SHP77 treated with DMSO at 0.1 percent for 48 hours (cell line): ENCODE results near the gene CKMT1B.
"Not testable (repeated sequence)": the region's sequence is repeated elsewhere in the genome, so short reads cannot be mapped to it uniquely, and the experiment has no call there.

Experiments
- DNase-seq: peaks from one replicate; lab custom pipeline; 2025; lab: John Stamatoyannopoulos, UW

Gene CKMT1B

DNA sequence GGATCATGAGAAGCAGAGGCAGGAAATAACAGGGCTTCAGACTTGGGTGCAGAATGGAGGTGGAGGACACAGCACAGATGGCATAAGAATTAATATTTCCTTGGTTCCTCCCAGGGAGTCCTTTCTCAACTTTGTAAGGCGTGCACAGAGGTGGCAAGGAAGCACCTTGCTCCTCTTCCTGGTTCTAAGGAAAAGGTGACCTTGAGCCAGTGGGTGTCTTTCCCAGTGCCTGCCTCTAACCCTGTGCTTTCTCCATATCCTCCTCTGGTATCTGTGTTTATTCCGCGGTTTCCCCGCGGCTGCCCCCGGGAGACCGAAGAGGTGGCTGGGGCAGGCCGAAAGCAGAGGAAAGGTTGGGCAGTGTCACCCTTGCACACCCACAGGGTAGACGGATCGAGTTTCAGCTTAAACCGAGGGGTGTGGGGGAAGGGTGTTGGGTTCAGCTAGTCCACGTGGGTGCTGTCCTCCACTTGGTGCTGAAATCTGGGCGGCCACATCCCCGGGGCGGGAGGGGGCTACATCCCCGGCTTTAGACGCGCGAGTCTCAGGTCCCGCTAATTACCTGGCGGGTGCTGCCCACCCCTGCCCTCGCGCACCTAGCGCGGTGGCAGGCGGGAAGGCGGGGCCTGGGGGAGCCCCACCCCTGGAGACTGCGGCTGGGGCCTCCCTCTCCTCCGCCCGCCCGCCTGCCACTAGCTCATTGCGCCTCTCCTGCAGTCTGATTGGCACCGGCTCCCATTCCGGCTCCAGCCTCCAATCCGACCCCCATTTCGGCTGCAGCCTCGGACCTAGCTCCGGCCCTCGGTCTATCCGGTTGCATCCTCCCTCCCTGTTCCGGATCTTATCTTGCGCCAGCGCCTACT, at the start of gene CKMT1B:
TSS of gene CKMT1B (plus strand) at position 700 of the 863 bp plus-strand sequence. CDS start 192 bp downstream, outside the sequence.
- not testable (repeated sequence) for DNase-seq

DNA sequence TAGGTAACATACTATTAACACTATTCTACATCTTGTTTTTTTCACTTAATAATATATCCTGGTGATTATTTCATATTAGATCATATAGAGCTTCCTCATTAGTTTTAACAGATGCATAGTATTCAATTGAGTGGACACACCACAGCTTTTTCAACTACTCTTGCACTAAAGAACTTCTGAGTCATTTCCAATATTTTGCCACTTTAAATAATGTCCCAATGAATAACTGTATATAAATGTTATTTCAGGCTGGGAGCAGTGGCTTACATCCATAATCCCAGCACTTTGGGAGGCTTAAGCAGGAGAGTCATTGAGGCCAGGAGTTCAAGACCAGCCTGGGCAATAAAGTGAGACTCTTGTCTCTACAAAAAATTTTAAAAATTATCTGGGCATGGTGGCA, 49.6 kb upstream of the CKMT1B start:
- DNase-seq: no peak

DNA sequence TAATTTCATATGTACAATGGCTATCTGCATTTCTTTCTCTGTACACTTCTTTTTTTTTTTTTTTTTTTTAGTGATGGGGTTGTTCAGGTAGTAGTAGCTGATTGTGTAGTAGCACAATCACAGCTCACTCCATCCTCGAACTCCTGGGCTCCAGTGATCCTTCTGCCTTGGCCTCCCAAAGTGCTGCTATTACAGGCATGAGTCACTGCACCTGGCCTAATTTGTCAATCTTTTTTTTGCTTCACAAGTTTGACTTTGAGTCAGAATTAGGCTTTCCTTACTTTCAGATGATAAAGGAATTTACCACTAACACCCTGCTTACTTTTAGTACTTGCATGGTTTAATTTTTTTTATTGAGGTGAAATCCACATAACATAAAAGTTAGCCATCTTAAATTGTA, 48.4 kb upstream of the CKMT1B start:
- no peak for DNase-seq

DNA sequence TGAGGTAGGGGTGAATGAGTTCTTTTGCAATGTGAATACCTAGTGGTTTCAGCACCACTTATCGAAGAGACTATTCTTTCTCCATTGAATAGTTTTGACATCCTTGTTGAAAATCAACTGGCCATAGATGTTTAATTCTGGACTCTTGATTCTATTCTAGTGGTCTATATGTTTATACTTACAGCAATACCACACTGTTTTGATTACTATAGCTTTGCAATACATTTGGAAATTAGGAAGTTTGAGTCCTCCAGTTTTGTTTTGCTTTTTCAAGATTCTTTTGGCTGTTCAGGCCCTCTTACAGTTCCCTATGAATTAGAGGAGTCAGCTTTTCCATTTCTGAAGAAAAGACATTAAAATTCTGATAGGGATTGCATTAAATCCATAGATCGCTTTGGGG, 46.3 kb upstream of the CKMT1B start:
- no peak for DNase-seq

DNA sequence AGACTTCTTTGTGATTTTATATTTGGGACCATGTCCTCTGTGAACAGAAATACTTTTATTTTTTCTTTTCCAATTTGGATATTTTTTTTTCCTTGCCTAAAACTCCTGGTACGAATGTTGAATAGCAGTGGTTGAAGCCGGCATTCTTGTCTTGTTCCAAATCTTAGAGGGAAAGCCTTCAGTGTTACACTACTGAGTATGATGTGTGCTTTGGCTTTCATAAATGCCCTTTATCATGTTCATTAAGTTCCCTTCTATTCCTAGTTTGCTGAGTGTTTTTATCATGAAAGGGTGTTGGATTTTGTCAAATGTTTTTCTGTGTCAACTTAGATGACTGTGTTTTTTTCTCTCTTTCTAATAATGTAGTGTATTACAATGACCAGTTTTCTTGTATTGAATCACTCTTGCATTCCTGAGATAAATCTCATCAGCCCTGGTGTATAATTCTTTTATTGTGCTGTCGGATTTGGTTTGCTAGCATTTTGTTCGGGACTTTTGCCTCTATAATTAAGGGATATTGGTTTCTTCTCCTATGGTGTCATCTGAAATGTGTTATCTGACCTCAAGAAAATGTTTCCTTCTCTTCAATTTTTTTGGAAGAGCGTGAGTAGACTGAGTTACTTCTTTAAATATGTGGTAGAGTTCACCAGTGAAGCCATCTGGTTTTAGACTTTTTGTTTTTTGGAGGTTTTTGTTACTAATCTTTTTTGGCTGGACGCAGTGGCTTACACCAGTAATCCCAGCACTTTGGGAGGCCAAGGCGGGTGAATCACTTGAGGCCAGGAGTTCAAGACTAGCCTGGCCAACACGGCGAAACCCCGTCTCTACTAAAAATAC, 43.1 kb upstream of the CKMT1B start:
- DNase-seq: no peak

DNA sequence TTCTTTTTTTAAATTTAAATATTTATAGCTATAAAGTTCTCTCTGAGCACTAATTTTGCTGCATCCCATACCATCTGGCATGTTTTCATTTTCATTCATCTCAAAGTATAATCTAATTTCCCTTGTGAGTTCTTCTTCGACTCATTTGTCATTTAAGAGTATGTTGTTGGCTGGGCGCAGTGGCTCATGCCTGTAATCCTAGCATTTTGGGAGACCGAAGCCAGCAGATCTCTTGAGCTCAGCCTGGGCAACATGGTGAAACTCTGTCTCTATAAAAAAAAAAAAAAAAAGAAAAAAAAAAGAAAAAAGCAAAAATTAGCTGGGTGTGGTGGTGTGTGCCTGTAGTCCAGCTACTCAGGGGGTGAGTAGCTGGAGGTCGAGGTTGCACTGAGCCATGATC, 41.6 kb upstream of the CKMT1B start:
- DNase-seq: no peak

DNA sequence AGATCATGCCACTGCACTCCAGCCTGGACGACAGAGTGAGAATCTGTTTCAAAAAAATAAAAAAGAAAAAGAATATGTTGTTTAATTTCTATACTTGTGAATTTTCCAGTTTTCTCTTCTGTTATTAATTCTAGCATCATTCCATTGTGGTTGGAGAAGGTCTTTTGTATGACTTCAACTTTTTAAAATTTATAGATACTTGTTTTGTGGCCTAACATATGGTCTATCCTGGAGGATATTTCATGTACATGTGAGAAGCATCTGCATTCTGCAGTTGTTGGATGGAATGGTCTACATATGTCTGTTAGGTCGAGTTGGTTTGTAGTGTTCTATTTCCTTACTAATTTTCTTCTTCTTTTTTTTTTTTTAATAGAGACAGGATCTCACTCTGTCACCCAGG, 40.8 kb upstream of the CKMT1B start:
- no peak for DNase-seq

DNA sequence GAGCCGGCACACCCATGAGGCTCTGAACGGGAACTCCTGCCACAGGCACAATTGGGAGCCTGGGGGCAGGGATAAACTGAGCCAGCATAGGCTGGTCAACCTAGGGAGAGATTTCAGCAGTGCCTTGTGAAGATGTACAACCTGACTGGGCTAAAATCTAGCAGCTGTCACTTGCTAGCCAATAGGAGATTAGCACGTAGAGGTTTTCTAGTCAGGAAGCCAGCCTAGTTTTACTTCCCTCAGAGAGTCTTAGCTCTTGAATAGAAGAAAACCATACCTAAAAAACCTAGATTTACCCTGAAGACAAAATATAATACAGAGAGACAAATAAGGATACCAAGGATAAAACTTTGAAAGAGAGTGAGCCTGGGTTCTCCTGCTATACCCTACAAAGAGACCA, 31.1 kb upstream of the CKMT1B start:
- not testable (repeated sequence) for DNase-seq

DNA sequence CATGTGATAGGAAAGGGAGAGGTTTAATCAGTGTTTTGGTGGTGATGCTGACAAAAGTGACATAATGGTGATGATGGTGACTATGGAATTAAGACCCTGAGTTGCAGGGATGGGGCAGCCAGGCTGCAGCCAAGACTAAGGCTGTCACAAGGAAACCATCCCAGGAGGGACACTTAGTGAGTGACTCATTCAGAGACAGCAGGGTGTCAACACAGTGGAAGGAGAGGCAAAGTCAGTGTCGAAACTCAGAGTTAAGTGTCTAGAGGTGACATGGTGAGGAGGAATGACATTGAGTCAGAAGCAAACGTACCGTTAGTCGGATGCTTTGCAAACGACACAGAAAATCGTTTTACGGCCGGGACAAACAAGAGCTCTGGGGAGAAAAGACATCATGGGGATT, 30.0 kb upstream of the CKMT1B start:
- not testable (repeated sequence) for DNase-seq

DNA sequence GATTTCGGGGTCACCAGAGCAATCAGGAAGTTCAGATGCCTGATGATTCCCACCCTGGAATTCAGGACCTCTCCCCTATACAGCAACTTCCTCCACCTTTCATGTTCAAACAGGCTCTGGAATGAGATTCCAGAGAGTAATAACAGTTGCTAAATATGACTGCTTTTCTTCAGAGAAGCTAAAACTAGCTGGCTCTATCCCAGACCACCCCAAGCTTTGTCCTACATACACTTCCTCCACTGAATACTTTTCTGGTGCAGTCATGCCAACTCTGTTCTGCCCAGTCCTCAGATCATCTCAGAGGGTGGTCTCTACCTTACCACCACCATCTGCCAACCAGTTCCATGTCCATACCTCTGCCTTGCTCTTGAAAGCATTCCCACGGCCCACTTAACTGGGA, 27.2 kb upstream of the CKMT1B start:
- not testable (repeated sequence) for DNase-seq

DNA sequence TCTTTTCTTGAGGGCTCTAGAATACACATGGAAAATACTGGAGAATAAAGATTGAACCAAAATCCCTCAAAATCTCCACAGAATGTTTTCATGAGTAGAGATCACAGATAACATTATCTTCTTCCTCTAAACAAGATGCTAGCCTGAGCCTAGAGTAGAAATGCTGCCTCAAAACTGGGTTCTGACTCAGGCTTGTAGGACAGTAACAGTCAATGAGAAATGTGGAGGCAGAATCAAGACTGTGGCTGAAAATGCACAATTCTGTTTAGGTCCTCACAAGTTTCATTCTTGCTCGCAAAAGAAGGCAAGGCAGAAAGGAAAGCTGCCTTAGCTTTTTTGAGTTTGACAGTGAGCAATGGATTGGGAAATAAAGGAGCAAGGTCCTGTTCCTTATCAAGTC, 19.2 kb upstream of the CKMT1B start:
- not testable (repeated sequence) for DNase-seq

DNA sequence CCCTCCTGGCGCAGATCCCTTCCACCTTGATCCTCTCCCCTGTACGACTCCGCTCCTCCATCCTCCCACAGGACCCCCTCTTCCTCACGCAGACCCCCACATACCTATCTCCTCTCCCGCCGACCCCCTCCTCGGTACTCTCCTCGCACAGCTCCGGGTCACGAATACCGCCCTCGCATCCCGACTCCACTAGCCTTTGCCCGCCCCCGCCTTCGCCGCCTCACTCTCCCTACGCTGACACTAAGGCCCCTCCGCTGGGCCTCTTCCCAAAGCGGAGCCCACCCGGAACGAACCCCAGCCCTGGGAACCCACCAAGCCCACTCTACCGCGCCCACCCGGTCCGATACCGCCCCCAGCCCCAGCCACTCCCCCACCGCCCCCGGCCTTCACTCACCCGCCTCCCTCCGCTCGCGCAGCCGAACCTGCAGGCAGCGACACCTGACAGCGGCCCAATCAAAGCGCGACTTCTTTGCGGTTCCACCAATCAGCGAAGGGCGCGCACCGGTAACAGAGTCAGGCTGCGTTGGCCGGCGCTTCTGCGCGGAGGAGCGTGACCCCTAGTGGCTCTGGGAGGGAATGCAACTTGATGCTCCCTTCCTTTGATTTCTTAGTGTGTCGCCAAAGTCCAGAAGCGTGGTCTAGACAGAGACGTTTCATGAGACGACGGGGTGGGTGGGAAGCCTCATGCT, 3.9 kb upstream of the CKMT1B start, which contains the start of gene PPIP5K1:
TSS of gene PPIP5K1 (minus strand) at position 431 of the 689 bp plus-strand sequence. CDS start 5,704 bp downstream, outside the sequence.
- not testable (repeated sequence) for DNase-seq

DNA sequence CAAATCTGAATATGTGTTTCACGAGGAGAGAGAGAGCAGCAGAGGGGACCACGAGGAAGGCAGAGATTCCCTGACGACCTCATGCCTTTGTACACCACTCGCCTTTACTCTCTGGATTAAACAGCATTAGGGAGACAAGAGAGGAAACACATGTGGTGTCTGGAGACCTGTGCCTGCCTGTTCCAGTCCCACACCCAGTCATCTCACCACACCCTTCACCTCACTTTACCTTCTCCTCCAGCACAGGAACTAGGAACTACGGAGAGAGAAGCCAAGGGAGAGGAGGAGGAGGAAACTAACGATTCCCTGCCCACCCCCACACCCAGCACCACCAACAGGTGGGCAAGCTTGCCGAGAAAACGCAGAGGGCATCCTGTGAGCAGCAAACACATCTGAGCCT, 986 bp upstream of the CKMT1B start:
- DNase-seq: not testable (repeated sequence)

DNA sequence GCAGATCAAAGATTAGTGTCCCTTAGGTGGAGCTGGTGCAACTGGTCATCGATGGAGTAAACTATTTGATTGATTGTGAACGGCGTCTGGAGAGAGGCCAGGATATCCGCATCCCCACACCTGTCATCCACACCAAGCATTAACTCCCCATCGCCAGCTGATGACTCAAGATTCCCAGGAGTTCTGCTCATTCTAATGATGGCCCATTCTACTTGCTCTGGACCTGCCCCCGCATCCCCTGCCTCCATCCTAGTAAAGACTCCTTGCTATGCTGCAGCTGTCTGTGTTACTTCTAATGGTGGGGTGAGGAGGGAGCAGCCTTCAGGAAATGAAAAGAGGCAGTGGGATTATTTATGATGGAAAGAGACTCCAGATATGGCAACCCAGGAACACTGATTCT, 5.3 kb downstream of the CKMT1B start:
- DNase-seq: not testable (repeated sequence)

DNA sequence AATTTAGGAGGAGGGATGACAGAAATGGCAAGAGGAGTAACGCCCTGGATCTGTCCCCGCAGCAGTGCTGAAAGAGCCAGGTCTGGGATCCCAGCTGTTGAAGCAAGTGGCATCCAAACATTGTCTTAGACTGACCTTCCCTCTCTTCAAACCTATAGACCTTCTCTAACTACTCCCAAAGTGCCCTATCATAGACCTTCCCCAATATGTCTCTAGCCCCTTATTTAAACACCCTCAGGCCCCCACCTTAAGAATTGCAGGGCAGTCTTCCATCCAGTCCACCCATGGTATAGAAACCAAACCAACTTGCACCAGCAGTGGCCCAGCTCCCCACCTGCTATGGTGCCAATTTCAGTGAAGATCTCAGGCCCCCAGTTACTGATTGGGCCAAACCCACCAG, 6.4 kb downstream of the CKMT1B start:
- not testable (repeated sequence) for DNase-seq

DNA sequence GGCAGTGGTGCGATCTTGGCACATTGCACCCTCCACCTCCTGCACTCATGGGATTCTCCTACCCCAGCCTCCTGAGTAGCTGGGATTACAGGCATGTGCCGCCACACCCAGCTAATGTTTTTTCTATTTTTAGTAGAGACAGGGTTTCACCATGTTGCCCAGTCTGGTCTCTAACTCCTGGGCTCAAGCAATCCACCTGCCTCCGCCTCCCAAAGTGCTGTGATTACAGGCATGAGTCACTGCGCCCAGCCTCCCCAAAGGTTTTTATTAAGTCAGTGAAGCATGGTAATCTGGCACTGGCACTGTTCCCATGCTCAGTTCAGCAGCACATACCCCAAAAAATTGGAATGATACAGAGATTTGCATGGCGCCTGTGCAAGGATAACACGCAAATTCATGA, 8.4 kb downstream of the CKMT1B start:
- DNase-seq: not testable (repeated sequence)

DNA sequence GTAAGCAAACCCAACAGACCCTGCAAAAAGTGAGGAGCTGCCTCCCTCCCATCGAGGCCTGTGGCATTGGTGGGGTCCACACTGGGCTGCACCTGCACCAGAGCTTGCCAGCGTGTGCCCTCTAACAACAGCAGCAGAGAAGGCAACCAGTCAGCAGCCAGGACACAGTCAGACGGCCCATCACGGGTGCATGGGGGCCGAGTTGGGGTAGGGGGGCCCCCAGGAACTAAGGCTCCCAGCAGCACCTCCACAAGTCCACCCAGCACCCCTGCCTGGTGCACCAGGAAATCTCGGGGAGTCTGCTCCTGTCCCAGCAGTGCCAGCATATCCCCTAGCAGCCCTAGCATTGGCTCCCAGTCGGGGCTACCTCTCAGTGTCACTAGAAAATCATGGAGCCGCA, 23.9 kb downstream of the CKMT1B start:
- DNase-seq: not testable (repeated sequence)

DNA sequence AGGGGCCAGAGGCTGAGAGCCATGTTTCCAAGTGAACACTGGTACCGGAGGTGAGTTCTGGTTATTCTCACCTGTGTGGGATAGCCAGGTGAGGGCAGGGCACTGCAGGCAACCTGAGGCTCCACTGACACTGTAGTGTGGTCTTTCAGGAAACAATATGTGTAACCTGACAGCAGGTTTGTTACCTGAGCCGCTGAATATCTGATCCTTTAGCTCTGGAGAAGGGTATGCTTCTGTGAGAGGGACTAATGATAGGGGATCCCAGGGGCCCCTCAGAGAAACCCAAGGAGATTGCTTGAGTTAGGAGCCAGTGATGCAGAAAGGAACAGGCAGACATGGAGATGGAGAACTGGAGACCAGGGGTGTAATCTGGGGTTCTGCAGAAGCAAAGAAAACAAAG, 24.9 kb downstream of the CKMT1B start, which contains the start of gene STRC:
TSS of gene STRC (minus strand) at position 101 of the 400 bp plus-strand sequence. CDS start at position 23, 78 bp downstream.
- not testable (repeated sequence) for DNase-seq

DNA sequence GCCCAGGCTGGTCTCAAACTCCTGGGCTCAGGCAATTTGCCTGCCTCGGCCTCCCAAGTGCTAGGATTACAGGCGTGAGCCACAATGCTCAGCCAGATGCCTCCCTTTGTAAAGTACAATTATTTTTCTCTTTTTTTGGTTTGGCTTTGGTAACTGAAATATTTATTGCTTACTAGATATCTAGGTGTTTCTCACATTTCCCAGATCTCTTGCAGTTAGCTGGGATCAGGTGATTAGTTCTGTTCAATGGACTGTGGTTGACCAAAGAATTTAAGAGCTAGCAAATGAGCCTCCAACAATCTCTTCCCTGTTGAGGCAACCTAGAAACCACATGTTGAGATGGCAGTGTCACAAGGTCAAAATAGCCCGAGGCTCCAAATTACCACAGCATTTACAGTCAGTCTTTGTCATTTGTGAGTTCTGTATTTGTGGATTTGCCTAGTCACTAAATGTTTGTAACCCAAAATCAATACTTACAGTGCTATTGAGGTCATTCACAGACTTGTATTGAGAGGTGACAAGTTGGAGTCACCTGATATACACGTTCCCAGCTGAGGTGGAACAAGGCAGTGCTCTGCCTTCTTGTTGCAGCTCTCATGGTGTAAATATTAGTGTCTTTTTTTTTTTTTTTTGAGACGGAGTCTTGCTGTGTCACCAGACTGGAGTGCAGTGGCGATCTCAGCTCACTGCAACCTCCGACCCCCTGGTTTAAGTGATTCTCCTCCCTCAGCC, 28.4 kb downstream of the CKMT1B start:
- DNase-seq: not testable (repeated sequence)

DNA sequence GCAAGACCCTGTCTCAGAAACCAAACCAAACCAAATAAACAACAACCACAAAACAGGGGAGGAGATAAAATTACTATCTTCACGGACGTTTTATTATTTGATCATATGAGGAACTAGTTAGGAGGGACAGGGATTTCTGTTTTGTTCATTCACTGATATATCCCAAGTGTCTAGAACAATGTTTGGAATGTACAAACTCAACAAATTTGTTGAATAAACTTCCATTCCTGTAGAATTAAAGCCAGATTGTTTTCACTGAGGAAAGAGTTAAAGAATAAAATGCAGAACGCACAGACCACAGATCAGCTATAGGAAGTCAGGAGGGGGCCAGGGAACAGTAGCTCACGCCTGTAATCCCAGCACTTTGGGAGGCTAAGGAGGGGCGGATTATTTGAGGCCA, 31.3 kb downstream of the CKMT1B start:
- no peak for DNase-seq

DNA sequence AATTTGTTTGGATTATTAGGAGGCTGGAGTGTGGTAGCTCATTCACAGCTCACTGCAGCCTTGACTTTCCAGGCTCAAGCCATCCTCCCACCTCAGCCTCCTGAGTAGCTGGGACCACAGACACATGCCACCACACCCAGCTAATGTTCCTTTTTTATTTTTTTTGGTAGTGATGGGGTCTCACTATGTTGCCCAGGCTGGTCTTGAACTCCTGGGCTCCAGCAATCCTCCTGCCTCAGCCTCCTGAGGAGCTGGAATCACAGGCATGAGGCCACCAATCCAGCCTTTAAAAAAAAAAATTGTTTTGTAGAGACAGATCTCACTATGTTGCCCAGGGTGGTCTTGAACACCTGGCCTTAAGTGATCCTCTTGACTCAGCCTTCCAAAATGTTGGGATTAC, 33.1 kb downstream of the CKMT1B start:
- DNase-seq: not testable (repeated sequence)
